PFSK-1 (cell line): ENCODE data around the gene TGM4.

Experiments
- FOXP2 ChIP-seq: optimal IDR thresholded peaks from 2 replicates; pipeline ENCODE3; 2011; ENCODE audit warnings: borderline replicate concordance, control low read depth, inconsistent platforms; ENCODE audit not compliant: insufficient read depth; ENCODE audit errors: extremely low read length, extremely low read depth
- POLR2AphosphoS5 ChIP-seq: IDR thresholded peaks from 2 replicates; pipeline ENCODE4 v1.6.1; 2012; ENCODE audit warnings: low read depth, mild to moderate bottlenecking, control low read depth, low read length, moderate library complexity
- REST ChIP-seq, 2 experiments: IDR thresholded peaks; 2 replicates each; pipeline versions ENCODE4 v1.6.1 to v1.8.0; 2011 to 2012; ENCODE audit warnings: low read depth in 2 of 2, low read length in 2 of 2, control low read depth in 1 of 2, inconsistent platforms in 1 of 2, mild to moderate bottlenecking in 1 of 2, moderate library complexity in 1 of 2; ENCODE audit not compliant: insufficient read depth in 1 of 2
- SIN3A ChIP-seq: IDR thresholded peaks from 2 replicates; pipeline ENCODE4 v1.6.1; 2012; ENCODE audit warnings: mild to moderate bottlenecking, low read length, moderate library complexity, borderline replicate concordance; ENCODE audit not compliant: insufficient read depth
- TAF1 ChIP-seq: IDR thresholded peaks from 2 replicates; pipeline ENCODE4 v1.6.1; 2012; ENCODE audit warnings: low read length, control low read depth, borderline replicate concordance; ENCODE audit not compliant: insufficient read depth

Gene TGM4

GRCh38 chr3:44955917-44956316 lies 81.5 kb downstream of the TGM4 start:
- no peak for TF ChIP-seq FOXP2
- TF ChIP-seq REST (IDR thresholded peaks at IDR 0.05; ENCODE audit: insufficient read depth in 1 of 2, low read depth in 2 of 2, low read length in 2 of 2) = no peak
- no peak for TF ChIP-seq POLR2AphosphoS5
- TF ChIP-seq SIN3A = no peak
- TF ChIP-seq TAF1 = no peak

DNA sequence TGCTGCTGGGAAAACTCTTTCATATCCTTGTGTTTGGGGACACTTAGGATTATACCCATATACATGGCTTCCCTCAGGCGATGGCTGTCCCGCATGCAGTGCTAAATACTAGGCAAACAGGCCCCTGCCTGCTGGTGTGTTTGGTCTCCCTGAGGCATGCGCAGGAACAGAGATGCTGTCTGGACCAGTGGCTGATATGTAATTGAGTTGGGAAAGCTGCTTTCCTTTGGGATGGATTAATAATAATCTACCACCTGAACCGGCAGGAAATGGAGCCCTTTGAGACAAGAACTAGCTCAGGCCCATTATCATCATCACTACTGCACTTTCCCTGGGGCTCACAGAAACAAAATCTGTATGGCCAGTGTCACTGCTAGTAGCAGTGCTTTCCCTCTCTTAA lies 83.6 kb downstream of the TGM4 start:
- TF ChIP-seq TAF1 = no peak
- no peak for TF ChIP-seq FOXP2
- no peak for TF ChIP-seq REST (IDR thresholded peaks at IDR 0.05; ENCODE audit: insufficient read depth in 1 of 2, low read depth in 2 of 2, low read length in 2 of 2)
- TF ChIP-seq SIN3A = no peak
- no peak for TF ChIP-seq POLR2AphosphoS5

- no peak for TF ChIP-seq POLR2AphosphoS5
Measured at GRCh38 chr3:44958386-44958785, 84.0 kb downstream of the TGM4 start.

DNA sequence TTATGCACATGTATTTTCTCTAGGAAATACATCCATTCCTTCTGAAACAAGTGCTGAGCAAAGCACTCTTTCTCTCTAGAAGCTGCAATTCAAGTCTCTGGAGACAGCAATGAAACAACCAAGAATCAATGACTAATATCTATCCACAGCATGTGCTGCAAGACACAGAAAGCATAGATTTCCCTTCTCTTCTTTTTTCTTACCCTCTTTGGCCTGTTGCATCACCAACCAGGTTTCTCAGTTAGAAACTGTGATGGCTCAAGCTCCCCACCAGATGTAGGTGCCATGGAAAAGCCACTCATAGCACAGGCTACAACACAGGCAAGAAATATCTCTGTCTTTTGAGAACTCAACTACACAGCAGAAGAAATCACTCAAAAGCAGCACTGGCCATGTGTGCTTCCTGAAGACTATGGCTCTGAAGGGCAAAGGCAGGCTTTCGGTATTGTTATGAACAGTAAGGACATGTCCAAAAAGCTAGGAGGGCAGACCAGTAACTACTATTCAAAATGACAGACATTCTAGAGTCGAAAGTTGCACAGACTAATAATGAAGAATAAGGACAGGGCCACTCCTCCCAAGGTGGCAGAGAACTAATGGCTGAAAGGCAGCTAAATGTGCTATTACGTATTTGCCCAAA lies 86.1 kb downstream of the TGM4 start:
- no peak for TF ChIP-seq SIN3A
- TF ChIP-seq TAF1 = no peak
- TF ChIP-seq POLR2AphosphoS5 = no peak
- no peak for TF ChIP-seq REST (IDR thresholded peaks at IDR 0.05; ENCODE audit: insufficient read depth in 1 of 2, low read depth in 2 of 2, low read length in 2 of 2)

- TF ChIP-seq TAF1 = no peak
- TF ChIP-seq SIN3A = no peak
- no peak for TF ChIP-seq REST (IDR thresholded peaks at IDR 0.05; ENCODE audit: insufficient read depth in 1 of 2, low read depth in 2 of 2, low read length in 2 of 2)
- no peak for TF ChIP-seq POLR2AphosphoS5
- TF ChIP-seq FOXP2 = no peak
Measured at GRCh38 chr3:44961888-44962287, 87.5 kb downstream of the TGM4 start.
